ENCODE data around the gene FAM229B.
"Not testable (repeated sequence)": the region's sequence is repeated elsewhere in the genome, so short reads cannot be mapped to it uniquely, and the experiment has no call there.

Gene FAM229B

GRCh38 chr6:112087136-112087911 lies at the start of gene FAM229B, which contains the start of gene TUBE1:
Gene FAM229B (plus strand): TSS chr6:112087591. CDS start chr6:112099284, 11,693 bp downstream.
Gene TUBE1 (minus strand): TSS chr6:112087482. CDS start chr6:112087434, 48 bp downstream.
- DNase-seq = peak; percentile 89

GRCh38 chr6:112037783-112038216 lies 49.6 kb upstream of the FAM229B start:
- peak; percentile 35 for DNase-seq

GRCh38 chr6:112038268-112038667 lies 49.1 kb upstream of the FAM229B start:
- no peak for DNase-seq

GRCh38 chr6:112038756-112039430 lies 48.5 kb upstream of the FAM229B start:
- DNase-seq = no peak

GRCh38 chr6:112039431-112039770 lies 48.0 kb upstream of the FAM229B start:
- no peak for DNase-seq

GRCh38 chr6:112040956-112041355 lies 46.4 kb upstream of the FAM229B start:
- no peak for DNase-seq

- no peak for DNase-seq
These were observed 45.9 kb upstream of the FAM229B start for GRCh38 chr6:112041535-112041934.

- DNase-seq = peak; percentile 93
These were observed 44.1 kb upstream of the FAM229B start for GRCh38 chr6:112043032-112044007.

GRCh38 chr6:112044196-112044595 lies 43.2 kb upstream of the FAM229B start:
- DNase-seq = no peak

- DNase-seq = no peak
These were observed 42.5 kb upstream of the FAM229B start for GRCh38 chr6:112044856-112045255.

GRCh38 chr6:112047523-112047922 lies 39.9 kb upstream of the FAM229B start:
- DNase-seq = not testable (repeated sequence)

GRCh38 chr6:112049026-112049799 lies 38.2 kb upstream of the FAM229B start:
- DNase-seq = no peak

- no peak for DNase-seq
These were observed 37.4 kb upstream of the FAM229B start for GRCh38 chr6:112049996-112050395.

GRCh38 chr6:112050429-112050828 lies 37.0 kb upstream of the FAM229B start:
- no peak for DNase-seq

- not testable (repeated sequence) for DNase-seq
These were observed 36.1 kb upstream of the FAM229B start for GRCh38 chr6:112051251-112051740.

- DNase-seq = no peak
These were observed 33.4 kb upstream of the FAM229B start, which contains the start of gene CCN6 for GRCh38 chr6:112054001-112054400. Gene CCN6 (plus strand): TSS chr6:112054104. CDS start chr6:112054358, 254 bp downstream.

- DNase-seq = no peak
These were observed 32.7 kb upstream of the FAM229B start for GRCh38 chr6:112054555-112055190.

GRCh38 chr6:112058243-112059032 lies 29.0 kb upstream of the FAM229B start:
- DNase-seq = no peak

GRCh38 chr6:112061605-112062004 lies 25.8 kb upstream of the FAM229B start:
- DNase-seq = no peak

GRCh38 chr6:112062966-112063365 lies 24.4 kb upstream of the FAM229B start:
- DNase-seq = no peak

Measured in CD4-positive, alpha-beta T cell treated with Interleukin-17A for 4 hours (primary cell).